ENCODE data around the gene MPPE1. TPM values are rescaled to one million over a fixed set of nuclear protein-coding genes. Genes with fewer than 3 reads are reported as not detected.

The MPPE1 gene
- total and polyA plus RNA-seq, 10 of the 15 experiments (the other 5 are each of a cell fraction or from before 2014, with no cell fraction given) = 13.8 to 34.5 (median 27.6) TPM

GRCh38 chr18:11901826-11902438 is 6.2 kb downstream of the MPPE1 start (continued):
- no peak for TF ChIP-seq BCL3 (IDR thresholded peaks at IDR 0.05; ENCODE audit: borderline replicate concordance, insufficient read depth, low read depth, low read length, poor library complexity, severe bottlenecking)
- no peak for TF ChIP-seq IRF3 (IDR thresholded peaks at IDR 0.05)

- no peaks in the 10 kb centered on the region for H3K79me2 ChIP-seq (ENCODE audit: control insufficient read depth, insufficient read depth, low read length)
- no peak overlapping the region for H3K4me3 ChIP-seq
- intact Hi-C loops (cut with micrococcal nuclease; ENCODE audit: unreplicated experiment) (no loop called here), in situ Hi-C loops (cut with MboI) (no loop called here)
- DNase-seq (ENCODE audit: low read depth, low spot score) = no peak
- ChIA-PET RAD21 (ENCODE audit: unreplicated experiment) (no interaction called here), CTCF (interaction anchor here (0.6 to 1.1 kb wide), 2 partner anchors 9 to 130 kb away, joined by 3 to 4 read pairs; no protein-coding TSS in a partner anchor), SMC1A (ENCODE audit: uncharacterized antibody, unreplicated experiment) (interaction anchor here (1.3 to 2.1 kb wide), 2 partner anchors 10 to 28 kb away, joined by 3 to 5 read pairs; no protein-coding TSS in a partner anchor), POLR2A (no interaction called here)
- no TSS peak for BruUV-seq (replicated peaks)
- H3K27me3 ChIP-seq (replicated peaks in 1 of 2; ENCODE audit: control insufficient read depth in 2 of 2, insufficient read depth in 2 of 2, low read length in 1 of 2) = no peaks in the 10 kb centered on the region
- no peak overlapping the region for H3K9ac ChIP-seq (ENCODE audit: control insufficient read depth, insufficient read depth, low read length)
- no peak for FAIRE-seq
- TF ChIP-seq RCOR1 (conservative IDR thresholded peaks at IDR 0.05; ENCODE audit: low read depth, low read length) = no peak
- TF ChIP-seq IKZF2 (IDR thresholded peaks at IDR 0.05) = no peak
- no peak for TF ChIP-seq ZBTB4 (CRISPR knock-in tag; IDR thresholded peaks at IDR 0.05)
- no peak for TF ChIP-seq ZNF24 (IDR thresholded peaks at IDR 0.05)
- TF ChIP-seq TCF7 (IDR thresholded peaks at IDR 0.05; ENCODE audit: borderline replicate concordance) = no peak
- H2AFZ ChIP-seq (ENCODE audit: control insufficient read depth, low read depth, low read length) = no peak overlapping the region
- no peaks in the 10 kb centered on the region for H4K20me1 ChIP-seq (ENCODE audit: control insufficient read depth, insufficient read depth)
- peaks cover 3 to 9% of the 10 kb centered on the region in 2 experiments; a peak in 3 of 4 replicates for H3K36me3 ChIP-seq (ENCODE audit: control insufficient read depth in 2 of 2, insufficient read depth in 2 of 2, low read length in 1 of 2)
- no peak overlapping the region for H3K27ac ChIP-seq (ENCODE audit: control insufficient read depth, insufficient read depth)
- H3K4me1 ChIP-seq (ENCODE audit: control insufficient read depth, insufficient read depth, low read length) = no peaks in the 10 kb centered on the region
- no peak for ATAC-seq
- WGBS (ENCODE audit: insufficient coverage, insufficient replicate concordance, low lambda C conversion rate, missing lambda C conversion rate) = 98% methylated on average over 3 of the region's 3 CpGs
- H3K9me3 ChIP-seq (replicated peaks; ENCODE audit: control insufficient read depth, insufficient read depth, low read length) = no peaks in the 10 kb centered on the region
- no peak overlapping the region for H3K4me2 ChIP-seq (ENCODE audit: control insufficient read depth, insufficient read depth)
Observed at GRCh38 chr18:11899063-11899462, 9.1 kb downstream of the MPPE1 start.

All from GM12878 (cell line).